WTC11 (cell line): Measurements from ENCODE around the gene LPAR2. TPM values are rescaled to one million over a fixed set of nuclear protein-coding genes. Genes with fewer than 3 reads are reported as not detected.

Source experiments
- ATAC-seq: fragments of 200-7000 bp; cut with Tn5 transposase; 2 replicates; pipeline ENCODE4 v1.10.0; 2021; ENCODE audit warnings: mild to moderate bottlenecking, moderate library complexity
- CTCF ChIA-PET: fragments of 300-600 bp; sonication (Branson Sonifier 250); formaldehyde crosslinking; loops from one replicate; lab custom pipeline; 2021; ENCODE audit warnings: antibody characterized with exemption; lab: Charles Lee
- POLR2A ChIA-PET: fragments of 350-600 bp; sonication (Branson Sonifier 250); formaldehyde crosslinking; loops from one replicate; lab custom pipeline; 2021; ENCODE audit warnings: antibody characterized with exemption; lab: Charles Lee
- DNase-seq: peaks from one replicate; pipeline ENCODE4 v3.0.0; 2021; ENCODE audit warnings: low spot score
- H3K27ac Mint-ChIP-seq: 2 replicates; pipeline ENCODE4 v1.8.0; 2021; ENCODE audit warnings: mixed read lengths
- H3K27me3 Mint-ChIP-seq: 2 replicates; pipeline ENCODE4 v1.8.0; 2021; ENCODE audit warnings: low read depth, mild to moderate bottlenecking, moderate library complexity, mixed read lengths
- H3K36me3 Mint-ChIP-seq: 2 replicates; pipeline ENCODE4 v1.8.0; 2021; ENCODE audit warnings: mixed read lengths
- H3K4me1 Mint-ChIP-seq: 2 replicates; pipeline ENCODE4 v1.8.0; 2022; ENCODE audit warnings: mixed read lengths
- H3K4me3 Mint-ChIP-seq: 2 replicates; pipeline ENCODE4 v1.8.0; 2021; ENCODE audit warnings: mild to moderate bottlenecking, moderate library complexity, mixed read lengths
- H3K9me3 Mint-ChIP-seq: 2 replicates; pipeline ENCODE4 v1.8.0; 2021; ENCODE audit warnings: mixed read lengths
- CBFB ChIP-seq: sonication (generic); formaldehyde crosslinking; IDR thresholded peaks from 2 replicates; pipeline ENCODE4 v1.8.1; 2022; ENCODE audit warnings: mild to moderate bottlenecking, low read depth, missing genetic modification reagents
- CTCF ChIP-seq: fragments of 200-600 bp; IDR thresholded peaks from 2 replicates; pipeline ENCODE4 v1.8.0; 2022; ENCODE audit warnings: antibody characterized with exemption
- ELF4 ChIP-seq: sonication (generic); formaldehyde crosslinking; IDR thresholded peaks from 2 replicates; pipeline ENCODE4 v1.8.1; 2022; ENCODE audit warnings: low read depth, mild to moderate bottlenecking, moderate library complexity, missing genetic modification reagents
- MXD4 ChIP-seq: fragments of 250-450 bp; sonication (Bioruptor Pico); IDR thresholded peaks from 2 replicates; pipeline ENCODE4 v1.8.0; 2021; ENCODE audit warnings: mild to moderate bottlenecking, moderate library complexity, borderline replicate concordance
- NR2C2 ChIP-seq: sonication (generic); formaldehyde crosslinking; IDR thresholded peaks from 2 replicates; pipeline ENCODE4 v1.8.0; 2022; ENCODE audit warnings: mild to moderate bottlenecking, missing genetic modification reagents
- OVOL2 ChIP-seq: fragments of 250-450 bp; sonication (Bioruptor Pico); IDR thresholded peaks from 2 replicates; pipeline ENCODE4 v1.9.0; 2021; ENCODE audit warnings: mild to moderate bottlenecking, borderline replicate concordance
- PREB ChIP-seq: sonication (generic); formaldehyde crosslinking; IDR thresholded peaks from 2 replicates; pipeline ENCODE4 v1.8.1; 2022; ENCODE audit warnings: mild to moderate bottlenecking, missing genetic modification reagents, moderate library complexity, borderline replicate concordance
- RELA ChIP-seq: sonication (generic); formaldehyde crosslinking; IDR thresholded peaks from 2 replicates; pipeline ENCODE4 v1.8.1; 2022; ENCODE audit warnings: missing genetic modification reagents, mild to moderate bottlenecking, borderline replicate concordance
- RORB ChIP-seq: fragments of 250-450 bp; sonication (Bioruptor Pico); IDR thresholded peaks from 2 replicates; pipeline ENCODE4 v1.9.0; 2021; ENCODE audit warnings: mild to moderate bottlenecking
- STAT6 ChIP-seq: sonication (generic); formaldehyde crosslinking; conservative IDR thresholded peaks from 2 replicates; pipeline ENCODE4 v1.8.1; 2023; ENCODE audit warnings: mild to moderate bottlenecking, low read depth, missing genetic modification reagents, moderate library complexity
- ZBTB21 ChIP-seq: sonication (generic); formaldehyde crosslinking; IDR thresholded peaks from 2 replicates; pipeline ENCODE4 v1.8.1; 2023; ENCODE audit warnings: mild to moderate bottlenecking, missing genetic modification reagents, borderline replicate concordance
- ZNF121 ChIP-seq: sonication (generic); formaldehyde crosslinking; IDR thresholded peaks from 2 replicates; pipeline ENCODE4 v1.8.0; 2023; ENCODE audit warnings: missing genetic modification reagents
- ZNF232 ChIP-seq: sonication (generic); formaldehyde crosslinking; IDR thresholded peaks from 2 replicates; pipeline ENCODE4 v1.8.0; 2022; ENCODE audit warnings: mild to moderate bottlenecking, missing genetic modification reagents
- ZNF512 ChIP-seq: sonication (generic); formaldehyde crosslinking; IDR thresholded peaks from 2 replicates; pipeline ENCODE4 v1.8.1; 2022; ENCODE audit warnings: missing genetic modification reagents, borderline replicate concordance
- ZSCAN18 ChIP-seq: fragments of 250-450 bp; sonication (Bioruptor Pico); IDR thresholded peaks from 2 replicates; pipeline ENCODE4 v2.1.2; 2022; ENCODE audit warnings: mild to moderate bottlenecking, moderate library complexity
- total RNA-seq: library from RNA; stranded (reverse); gene quantifications from 3 replicates; pipeline ENCODE4 v1.2.3, GENCODE V29; 2021
- TF ChIP-seq, protein P1 (sequence below): fragments of 250-450 bp; sonication (Bioruptor Pico); IDR thresholded peaks from 2 replicates; pipeline ENCODE4 v1.9.0; 2021; ENCODE audit warnings: mild to moderate bottlenecking
- TF ChIP-seq, protein P2 (sequence below): sonication (generic); formaldehyde crosslinking; IDR thresholded peaks from 2 replicates; pipeline ENCODE4 v1.8.1; 2023; ENCODE audit warnings: mild to moderate bottlenecking, moderate library complexity, missing genetic modification reagents

The LPAR2 gene
- total RNA-seq, 1 experiment from 2014 or later = 44.5 TPM

DNA sequence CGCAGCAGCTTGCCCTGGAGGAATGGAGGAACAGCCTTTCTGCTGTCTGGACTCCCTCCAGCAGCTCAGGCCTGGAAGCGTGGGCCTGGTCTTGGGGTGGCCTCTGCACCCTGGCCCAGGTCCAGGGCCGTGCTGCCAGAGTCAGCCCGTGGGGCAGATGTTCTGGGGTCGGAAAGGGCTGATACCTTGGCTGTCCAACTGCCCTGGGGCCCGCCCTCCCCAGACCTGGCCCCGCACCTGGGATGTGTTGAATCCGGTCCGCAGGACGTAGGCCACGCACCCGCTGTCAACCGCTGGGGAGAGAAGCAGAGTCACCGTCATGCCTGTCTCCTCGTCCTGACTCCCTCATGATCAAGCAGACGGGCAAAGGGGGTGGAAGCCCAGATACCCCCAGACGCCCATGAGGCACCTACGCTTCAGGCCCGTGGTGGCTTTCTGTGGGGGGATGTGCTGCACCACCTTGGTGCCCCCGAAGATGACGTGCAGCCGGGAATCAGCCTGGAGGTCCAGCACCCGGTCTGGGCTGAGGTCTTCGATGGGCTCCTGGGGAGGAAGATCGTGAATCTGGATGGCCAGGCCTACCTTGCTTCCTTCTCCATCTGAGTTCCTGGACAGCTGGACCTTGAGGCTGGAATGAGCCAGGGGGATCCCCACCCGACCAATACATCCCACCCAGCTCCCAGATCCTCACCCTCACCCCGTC, 27.8 kb upstream of the LPAR2 start:
- ChIA-PET CTCF (interaction anchor here (1.0 kb wide), 1 partner anchor 12 kb away, joined by 5 read pairs; the partner anchor contains the start of gene GMIP), POLR2A (no interaction called here)
- Mint-ChIP-seq H3K27me3 (no peaks in the 10 kb centered on the region), H3K27ac (no peak overlapping the region), H3K36me3 (peaks cover 76% of the 10 kb centered on the region), H3K9me3 (no peaks in the 10 kb centered on the region), H3K4me3 (no peak overlapping the region), H3K4me1 (no peaks in the 10 kb centered on the region)
- ATAC-seq (no peak), DNase-seq (no peak)
- no peak for TF ChIP-seq ELF4 (CRISPR knock-in tag)
- TF ChIP-seq NR2C2 (CRISPR knock-in tag) = no peak
- no peak for TF ChIP-seq MXD4
- TF ChIP-seq, protein P1, sequence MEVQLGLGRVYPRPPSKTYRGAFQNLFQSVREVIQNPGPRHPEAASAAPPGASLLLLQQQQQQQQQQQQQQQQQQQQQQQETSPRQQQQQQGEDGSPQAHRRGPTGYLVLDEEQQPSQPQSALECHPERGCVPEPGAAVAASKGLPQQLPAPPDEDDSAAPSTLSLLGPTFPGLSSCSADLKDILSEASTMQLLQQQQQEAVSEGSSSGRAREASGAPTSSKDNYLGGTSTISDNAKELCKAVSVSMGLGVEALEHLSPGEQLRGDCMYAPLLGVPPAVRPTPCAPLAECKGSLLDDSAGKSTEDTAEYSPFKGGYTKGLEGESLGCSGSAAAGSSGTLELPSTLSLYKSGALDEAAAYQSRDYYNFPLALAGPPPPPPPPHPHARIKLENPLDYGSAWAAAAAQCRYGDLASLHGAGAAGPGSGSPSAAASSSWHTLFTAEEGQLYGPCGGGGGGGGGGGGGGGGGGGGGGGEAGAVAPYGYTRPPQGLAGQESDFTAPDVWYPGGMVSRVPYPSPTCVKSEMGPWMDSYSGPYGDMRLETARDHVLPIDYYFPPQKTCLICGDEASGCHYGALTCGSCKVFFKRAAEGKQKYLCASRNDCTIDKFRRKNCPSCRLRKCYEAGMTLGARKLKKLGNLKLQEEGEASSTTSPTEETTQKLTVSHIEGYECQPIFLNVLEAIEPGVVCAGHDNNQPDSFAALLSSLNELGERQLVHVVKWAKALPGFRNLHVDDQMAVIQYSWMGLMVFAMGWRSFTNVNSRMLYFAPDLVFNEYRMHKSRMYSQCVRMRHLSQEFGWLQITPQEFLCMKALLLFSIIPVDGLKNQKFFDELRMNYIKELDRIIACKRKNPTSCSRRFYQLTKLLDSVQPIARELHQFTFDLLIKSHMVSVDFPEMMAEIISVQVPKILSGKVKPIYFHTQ (CRISPR knock-in tag) = no peak
- TF ChIP-seq STAT6 (CRISPR knock-in tag) = no peak
- TF ChIP-seq ZBTB21 (CRISPR knock-in tag) = no peak
- no peak for TF ChIP-seq RELA
- TF ChIP-seq ZSCAN18 (CRISPR knock-in tag) = no peak
- no peak for TF ChIP-seq ZNF232 (CRISPR knock-in tag)
- TF ChIP-seq CTCF = no peak
- no peak for TF ChIP-seq CBFB (CRISPR knock-in tag)

- no peak overlapping the region for H3K27ac Mint-ChIP-seq
- no peaks in the 10 kb centered on the region for H3K27me3 Mint-ChIP-seq
- H3K4me3 Mint-ChIP-seq = no peak overlapping the region
- H3K36me3 Mint-ChIP-seq = peaks cover 75% of the 10 kb centered on the region
- no peaks in the 10 kb centered on the region for H3K9me3 Mint-ChIP-seq
- ATAC-seq (no peak), DNase-seq (no peak)
- no peaks in the 10 kb centered on the region for H3K4me1 Mint-ChIP-seq
- ChIA-PET POLR2A (no interaction called here), CTCF (no interaction called here)
- TF ChIP-seq OVOL2 (no peak), RORB (CRISPR knock-in tag) (no peak), ZNF121 (no peak), PREB (CRISPR knock-in tag) (no peak), ZNF512 (CRISPR knock-in tag) (no peak)
- TF ChIP-seq, protein P2, sequence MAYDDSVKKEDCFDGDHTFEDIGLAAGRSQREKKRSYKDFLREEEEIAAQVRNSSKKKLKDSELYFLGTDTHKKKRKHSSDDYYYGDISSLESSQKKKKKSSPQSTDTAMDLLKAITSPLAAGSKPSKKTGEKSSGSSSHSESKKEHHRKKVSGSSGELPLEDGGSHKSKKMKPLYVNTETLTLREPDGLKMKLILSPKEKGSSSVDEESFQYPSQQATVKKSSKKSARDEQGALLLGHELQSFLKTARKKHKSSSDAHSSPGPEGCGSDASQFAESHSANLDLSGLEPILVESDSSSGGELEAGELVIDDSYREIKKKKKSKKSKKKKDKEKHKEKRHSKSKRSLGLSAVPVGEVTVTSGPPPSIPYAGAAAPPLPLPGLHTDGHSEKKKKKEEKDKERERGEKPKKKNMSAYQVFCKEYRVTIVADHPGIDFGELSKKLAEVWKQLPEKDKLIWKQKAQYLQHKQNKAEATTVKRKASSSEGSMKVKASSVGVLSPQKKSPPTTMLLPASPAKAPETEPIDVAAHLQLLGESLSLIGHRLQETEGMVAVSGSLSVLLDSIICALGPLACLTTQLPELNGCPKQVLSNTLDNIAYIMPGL (CRISPR knock-in tag) = no peak
- TF ChIP-seq, protein P1 (CRISPR knock-in tag) = no peak
Observed at GRCh38 chr19:19655051-19655594, 27.1 kb upstream of the LPAR2 start.
